ENCODE measurements around the gene SDHD.

DNA sequence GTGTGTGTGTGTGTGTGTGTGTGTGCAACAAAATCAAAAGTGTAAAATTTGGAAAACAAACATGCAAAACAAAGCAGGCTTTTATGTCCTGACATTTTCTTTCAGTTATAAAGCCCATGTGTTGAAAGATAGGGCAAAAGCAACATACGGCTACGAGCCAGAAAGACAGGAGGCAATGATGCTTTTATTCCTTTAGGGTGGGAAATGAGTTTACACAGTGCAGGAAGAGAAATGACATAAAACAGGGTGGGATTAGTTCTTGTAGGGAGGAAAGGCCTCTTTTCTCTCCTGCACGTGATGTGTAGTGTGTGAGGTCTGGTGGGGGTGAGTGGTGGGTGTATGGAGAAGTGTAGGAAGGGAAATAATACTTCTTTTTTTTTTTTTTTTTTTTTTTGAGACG, 47.8 kb downstream of the SDHD start:
- TF ChIP-seq PPARA (CRISPR knock-in tag; IDR thresholded peaks at IDR 0.05; ENCODE audit: borderline replicate concordance) = no peak
- no peak for TF ChIP-seq PATZ1 (CRISPR knock-in tag; IDR thresholded peaks at IDR 0.05; ENCODE audit: borderline replicate concordance)
- no peak for TF ChIP-seq ZFP3 (CRISPR knock-in tag; IDR thresholded peaks at IDR 0.05)
- no peak for TF ChIP-seq TOX (CRISPR knock-in tag; IDR thresholded peaks at IDR 0.05; ENCODE audit: borderline replicate concordance)
- TF ChIP-seq, protein P1, sequence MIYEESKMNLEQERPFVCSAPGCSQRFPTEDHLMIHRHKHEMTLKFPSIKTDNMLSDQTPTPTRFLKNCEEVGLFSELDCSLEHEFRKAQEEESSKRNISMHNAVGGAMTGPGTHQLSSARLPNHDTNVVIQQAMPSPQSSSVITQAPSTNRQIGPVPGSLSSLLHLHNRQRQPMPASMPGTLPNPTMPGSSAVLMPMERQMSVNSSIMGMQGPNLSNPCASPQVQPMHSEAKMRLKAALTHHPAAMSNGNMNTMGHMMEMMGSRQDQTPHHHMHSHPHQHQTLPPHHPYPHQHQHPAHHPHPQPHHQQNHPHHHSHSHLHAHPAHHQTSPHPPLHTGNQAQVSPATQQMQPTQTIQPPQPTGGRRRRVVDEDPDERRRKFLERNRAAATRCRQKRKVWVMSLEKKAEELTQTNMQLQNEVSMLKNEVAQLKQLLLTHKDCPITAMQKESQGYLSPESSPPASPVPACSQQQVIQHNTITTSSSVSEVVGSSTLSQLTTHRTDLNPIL (CRISPR knock-in tag; IDR thresholded peaks at IDR 0.05; ENCODE audit: low read depth) = no peak
